CD4-positive, alpha-beta T cell treated with Interleukin-6 at 100 ng/mL for 8 hours (primary cell): ENCODE measurements around the gene LHFPL6.

ENCODE experiments used
- DNase-seq: peaks from one replicate; pipeline ENCODE4 v3.0.0-alpha.2; 2020; ENCODE audit warnings: mixed read lengths, low spot score

LHFPL6 gene

DNA sequence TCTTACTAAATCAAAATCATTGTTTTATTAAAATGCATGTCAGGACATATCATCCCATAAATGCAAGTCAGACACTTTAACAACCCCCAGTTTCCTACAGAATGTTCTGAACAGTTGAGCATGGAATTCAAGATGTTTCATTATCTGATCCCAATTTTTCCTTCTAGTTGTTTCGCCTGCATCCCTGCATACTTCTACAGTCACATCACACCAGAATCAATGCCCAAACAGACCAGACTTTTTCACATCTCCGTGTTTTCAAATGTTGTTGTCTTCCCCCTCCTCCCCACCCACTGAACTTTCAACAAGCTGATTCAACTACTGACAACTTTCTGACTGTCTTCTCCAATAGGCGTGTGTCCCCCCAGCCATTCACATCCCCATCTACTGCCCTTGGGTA is 48.6 kb downstream of the LHFPL6 start:
- no peak for DNase-seq

DNA sequence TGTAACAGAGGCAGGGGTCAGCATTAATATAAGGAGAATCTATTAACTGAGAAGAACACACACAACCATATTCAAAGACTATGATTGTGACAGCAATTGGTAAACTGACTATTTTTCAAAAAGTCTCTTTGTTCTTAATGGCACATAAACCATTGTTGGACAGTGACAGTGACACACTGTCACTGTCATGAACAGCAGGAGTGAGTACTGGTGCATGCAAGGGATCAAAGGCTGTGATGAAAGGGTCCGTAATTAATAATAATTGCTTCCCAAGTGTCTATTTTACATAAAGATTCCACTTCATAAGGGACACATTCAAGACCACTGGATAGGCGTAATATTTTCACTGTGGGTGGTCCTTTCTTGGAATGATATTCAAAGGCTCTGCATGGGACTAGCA is 50.7 kb downstream of the LHFPL6 start:
- no peak for DNase-seq

DNA sequence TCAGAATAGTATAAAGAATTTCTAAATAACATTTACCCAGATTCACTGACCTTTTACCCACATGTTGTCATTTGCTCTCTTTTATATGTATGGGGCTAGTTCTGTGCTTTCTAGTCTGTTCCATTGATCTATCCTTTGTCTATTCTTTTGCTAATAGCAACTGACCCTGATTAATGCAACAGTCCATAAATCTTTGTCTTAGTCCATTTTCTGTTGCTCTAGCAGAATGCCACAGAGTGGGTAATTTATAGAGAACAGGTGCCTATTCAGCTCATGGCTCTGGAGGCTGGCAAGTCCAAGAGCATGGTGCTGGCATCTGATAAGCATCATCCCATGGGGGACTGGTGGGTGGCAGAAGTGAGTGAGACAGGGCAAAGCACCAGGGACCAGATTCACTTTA is 52.1 kb downstream of the LHFPL6 start:
- DNase-seq: no peak

DNA sequence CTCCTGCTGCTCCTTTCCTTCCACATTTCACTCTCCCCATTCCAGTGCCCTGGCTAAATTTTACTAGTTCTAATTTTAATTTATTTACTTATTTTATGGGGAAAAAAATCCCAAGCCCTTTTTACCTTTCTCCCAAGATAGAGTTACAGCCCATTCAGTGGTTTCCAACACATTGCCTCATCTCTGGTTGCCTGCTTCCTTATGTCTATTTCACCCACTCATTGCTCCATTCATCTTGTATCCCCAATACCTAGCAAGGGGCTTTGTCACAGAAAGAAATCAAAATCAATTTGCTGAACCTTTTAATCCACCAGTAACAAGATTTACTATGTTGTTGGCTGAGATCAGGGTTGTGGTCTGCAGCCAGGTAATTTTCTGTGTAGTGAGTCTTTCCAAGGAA is 55.9 kb downstream of the LHFPL6 start:
- DNase-seq: no peak

DNA sequence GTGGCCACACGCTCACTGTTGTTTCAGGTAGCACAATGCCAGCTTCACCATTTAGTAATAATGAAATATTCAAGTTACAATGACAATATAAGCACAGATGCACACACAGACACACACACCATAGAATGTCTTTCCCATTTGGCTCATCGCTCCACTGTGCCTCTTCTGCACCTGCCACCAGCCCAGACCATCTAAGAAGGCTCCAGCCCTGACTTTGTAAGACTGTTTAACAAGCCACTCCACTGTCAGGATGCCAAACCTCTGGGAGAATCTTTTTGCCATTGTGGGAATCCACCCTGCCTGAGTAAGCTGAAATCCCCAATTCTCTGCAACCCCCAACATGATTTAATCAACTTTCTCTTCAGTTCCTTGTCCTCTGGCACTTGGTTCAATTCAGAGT is 60.6 kb downstream of the LHFPL6 start:
- no peak for DNase-seq

- DNase-seq: no peak
These were observed 61.9 kb downstream of the LHFPL6 start for GRCh38 chr13:39540929-39541605.

DNA sequence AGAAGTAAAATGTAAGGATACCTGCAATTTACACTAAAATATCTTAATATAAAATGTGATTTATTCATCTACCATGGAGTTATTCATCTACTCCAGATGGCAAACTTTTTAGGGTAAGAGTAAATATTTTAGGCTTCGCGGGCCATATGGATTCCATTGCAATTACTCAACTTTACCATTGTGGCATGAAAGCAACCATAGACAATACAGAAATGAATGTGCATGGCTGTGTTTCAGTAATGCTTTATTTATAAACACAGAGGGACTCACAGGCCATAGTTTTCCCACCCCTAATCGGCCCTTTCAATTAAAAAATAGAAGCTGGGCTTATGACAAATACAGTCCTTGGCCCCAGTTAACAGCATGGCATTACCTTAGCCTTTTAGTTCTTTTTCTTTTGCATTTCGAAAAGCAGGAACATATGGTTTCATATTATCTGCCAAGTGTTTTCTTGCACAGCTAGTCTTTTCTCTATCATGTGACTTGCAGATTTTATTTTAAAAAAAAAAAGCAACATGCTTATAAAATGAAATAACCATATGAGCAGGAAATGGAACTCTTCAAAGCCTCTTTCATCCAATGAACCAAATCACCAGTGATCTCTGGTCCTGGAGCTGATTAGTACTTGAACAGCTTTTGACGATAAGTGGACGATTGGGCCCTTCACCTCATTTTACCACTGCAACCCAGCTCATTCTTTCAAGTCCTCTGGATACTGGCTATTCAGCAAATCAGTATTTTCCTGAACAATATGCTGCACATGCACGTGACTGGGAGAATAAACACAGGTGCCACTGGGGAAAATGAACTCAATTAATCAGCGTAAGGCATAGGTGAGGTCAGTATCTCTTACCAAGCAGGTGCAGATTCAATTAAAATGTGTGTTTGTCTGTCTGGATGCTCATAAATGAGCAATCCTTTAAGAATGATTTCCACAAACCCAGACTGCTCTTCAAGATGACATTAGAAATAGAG is 63.9 kb downstream of the LHFPL6 start:
- DNase-seq: no peak

GRCh38 chr13:39536906-39537305 is 66.1 kb downstream of the LHFPL6 start:
- DNase-seq: no peak

DNA sequence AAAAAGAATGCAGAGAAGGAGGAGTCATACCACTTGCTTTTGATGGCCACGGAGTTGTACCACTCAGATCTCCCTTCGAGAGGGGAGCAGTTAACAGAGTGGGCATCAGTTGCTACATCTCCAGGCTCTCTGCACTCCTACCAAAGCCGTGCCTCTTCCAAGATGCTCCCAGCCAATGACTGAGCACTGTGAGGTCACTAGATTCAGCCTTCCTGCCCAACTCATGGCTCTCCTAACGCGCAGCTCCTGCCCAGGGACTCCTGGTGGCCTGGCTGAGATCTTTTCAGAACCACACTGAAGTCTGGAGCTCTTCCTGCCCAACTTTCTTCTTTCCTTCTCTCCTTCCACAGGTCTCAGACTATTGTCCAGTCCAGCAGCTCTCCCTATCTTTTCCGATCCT is 66.7 kb downstream of the LHFPL6 start:
- DNase-seq: no peak

- DNase-seq: no peak
These were observed 69.3 kb downstream of the LHFPL6 start for GRCh38 chr13:39533651-39534150.

DNA sequence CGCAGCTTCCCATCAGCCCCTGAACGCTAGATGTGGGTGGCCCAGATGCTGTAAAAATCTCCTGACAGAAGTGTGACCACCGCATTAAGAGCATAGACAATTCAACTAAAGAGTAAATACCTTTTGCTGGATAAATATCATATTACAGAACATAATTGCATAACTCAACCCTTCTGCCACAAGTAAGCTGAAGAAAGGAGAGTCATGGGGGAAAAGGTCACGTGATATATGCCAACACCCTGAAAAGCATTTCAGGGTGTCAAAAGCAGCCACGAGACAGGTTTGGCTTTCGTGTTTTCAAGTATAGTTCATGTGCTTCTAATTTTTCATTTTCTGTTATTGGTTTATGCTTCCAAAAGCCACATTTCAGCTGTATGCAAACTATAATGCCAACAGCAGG is 71.3 kb downstream of the LHFPL6 start:
- DNase-seq: no peak

DNA sequence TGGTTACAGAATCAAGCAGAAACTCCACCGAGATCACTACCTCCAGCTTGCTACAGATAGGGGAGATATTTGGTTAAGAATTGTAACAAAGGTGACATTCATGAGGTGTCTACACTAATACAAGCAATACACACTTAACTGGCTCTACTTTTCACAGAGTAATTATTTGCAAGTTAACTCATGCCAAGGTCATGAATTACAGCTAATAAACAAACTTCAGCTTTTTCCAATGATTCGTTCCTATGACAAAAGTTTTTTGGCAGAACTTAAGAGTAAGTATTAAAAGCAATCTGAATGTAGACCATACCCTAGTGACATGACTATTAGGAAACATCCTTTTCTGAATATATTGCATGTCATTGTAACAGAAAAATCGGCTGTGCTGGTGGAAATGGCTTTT is 72.1 kb downstream of the LHFPL6 start:
- no peak for DNase-seq

DNA sequence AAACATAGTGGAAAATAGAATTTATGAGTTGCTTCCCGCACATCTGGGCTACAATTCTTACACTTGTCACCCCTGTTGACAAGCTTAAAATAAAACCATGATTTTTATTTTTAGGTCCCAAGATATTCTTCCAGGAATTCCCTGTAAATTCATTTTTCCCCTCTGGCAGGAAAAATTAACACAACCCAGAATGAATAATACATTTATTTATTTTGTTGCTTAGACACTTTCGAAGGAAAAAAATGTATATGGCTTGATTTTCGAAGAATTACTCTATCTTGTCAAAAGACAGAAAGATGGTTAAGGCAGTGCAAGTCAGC is 74.4 kb downstream of the LHFPL6 start:
- DNase-seq: no peak

DNA sequence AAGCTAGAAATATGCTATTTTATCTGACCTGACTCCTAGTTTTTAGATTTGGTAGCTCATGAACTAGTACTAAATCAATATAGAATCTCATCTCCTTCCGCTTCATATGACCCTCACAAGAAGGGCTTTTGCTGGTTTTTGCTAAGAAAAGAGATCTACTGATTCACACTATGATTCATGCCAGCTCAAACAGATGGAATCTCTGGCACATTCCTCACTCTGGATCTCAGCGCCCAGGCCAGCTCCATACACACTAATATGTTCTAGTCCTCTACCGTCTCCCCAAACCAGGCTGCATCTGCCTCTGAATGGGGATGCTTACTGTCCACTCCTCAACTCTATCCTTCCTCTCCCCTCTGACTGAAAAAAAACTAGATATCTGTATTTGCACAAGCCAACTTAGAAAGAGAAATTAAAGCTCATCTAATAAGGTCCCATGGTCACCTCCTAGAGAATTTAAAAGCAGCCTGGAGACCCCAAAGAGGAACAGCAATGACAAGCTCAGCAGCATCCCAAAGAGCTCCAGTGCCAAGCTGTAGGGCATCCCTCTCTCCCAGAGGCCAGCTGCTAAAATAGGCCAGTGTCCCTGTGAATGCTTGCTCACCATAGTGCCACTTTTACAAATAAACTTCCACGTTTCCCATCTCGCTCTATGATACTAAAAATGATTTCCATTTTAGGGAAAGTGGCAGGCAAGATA is 74.9 kb downstream of the LHFPL6 start:
- no peak for DNase-seq

- DNase-seq: no peak
These were observed 75.7 kb downstream of the LHFPL6 start for GRCh38 chr13:39527301-39527700.

DNA sequence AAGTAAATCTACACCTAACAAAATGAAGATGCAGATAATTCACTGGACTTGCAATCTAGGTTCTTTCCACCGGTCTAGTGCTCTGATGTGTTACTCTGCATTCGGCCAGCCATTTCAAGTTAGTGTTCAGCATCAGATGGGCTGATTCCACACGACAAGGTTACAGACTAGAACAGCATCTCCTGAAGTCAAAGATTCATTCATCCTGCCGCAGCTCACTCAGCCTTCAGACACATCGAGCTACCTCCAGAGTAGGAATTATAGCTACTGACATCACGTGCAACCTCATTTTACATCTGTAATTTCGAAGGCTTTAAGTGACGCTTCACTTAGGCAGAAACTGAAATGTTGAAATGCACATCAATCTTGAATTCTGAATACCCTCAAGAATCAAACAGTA is 76.5 kb downstream of the LHFPL6 start:
- DNase-seq: no peak

- no peak for DNase-seq
These were observed 77.5 kb downstream of the LHFPL6 start for GRCh38 chr13:39525506-39525905.

- no peak for DNase-seq
These were observed 78.2 kb downstream of the LHFPL6 start for GRCh38 chr13:39524795-39525194.

GRCh38 chr13:39522329-39522728 is 80.7 kb downstream of the LHFPL6 start:
- DNase-seq: no peak

DNA sequence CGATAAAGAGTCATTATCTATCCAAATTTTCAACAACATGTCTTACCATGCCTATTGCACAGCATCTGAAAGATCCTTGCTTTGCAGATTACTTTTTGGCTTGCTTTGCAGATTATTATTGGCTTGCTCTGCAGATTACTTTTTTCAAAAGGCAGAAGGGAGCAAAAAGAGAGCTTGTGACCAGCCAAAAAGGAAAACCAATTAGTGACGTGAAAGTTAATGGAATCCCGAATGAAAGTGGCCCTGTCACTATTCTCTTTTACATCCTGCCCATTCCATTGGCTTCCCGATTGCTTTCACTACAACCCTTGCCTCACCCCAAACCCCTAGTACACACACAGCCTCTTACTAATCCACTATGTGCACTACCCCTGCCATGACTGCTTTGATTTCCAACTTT is 81.3 kb downstream of the LHFPL6 start:
- DNase-seq: no peak

DNA sequence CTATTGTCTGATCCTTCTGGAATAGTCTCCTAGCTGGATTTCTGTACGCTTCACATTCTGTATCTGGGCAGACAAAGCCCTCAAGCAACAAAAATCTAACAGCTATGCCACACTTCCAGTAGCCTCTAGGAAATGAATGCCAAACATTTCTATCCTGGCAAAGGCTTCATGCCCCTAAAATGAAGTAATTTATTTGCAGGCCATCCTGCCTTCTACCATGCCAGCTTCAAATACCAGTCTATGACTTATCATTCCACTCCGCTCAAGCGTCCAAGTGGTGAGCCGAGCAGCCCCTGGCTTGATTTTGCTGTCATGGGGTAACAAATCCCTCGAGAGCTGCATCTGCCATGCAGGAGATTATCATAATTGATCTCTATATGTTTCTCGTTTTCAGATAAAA is 86.9 kb downstream of the LHFPL6 start:
- DNase-seq: no peak

DNA sequence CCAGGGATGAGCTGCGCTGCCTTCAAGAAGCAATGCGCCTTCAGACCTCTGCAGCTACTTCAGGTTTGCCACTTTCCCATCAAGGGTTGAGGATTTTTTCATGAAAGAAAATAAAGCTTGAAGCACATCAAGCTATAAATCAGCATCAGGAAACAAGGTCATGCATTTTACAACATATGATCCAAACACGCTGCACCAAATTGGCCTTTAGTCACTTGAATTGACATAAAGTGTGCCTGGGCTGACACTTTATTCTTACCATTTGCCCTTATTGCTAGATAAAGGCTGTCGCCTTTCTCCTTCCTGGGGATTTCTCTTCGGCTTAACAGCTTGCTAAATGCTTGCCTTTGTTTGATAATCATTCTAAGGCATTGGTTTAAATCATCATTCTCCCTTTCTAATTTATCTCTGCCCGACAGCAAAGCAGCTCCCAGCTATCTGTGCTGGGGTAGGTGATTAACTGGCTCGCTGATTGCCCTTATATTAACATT is 87.7 kb downstream of the LHFPL6 start:
- no peak for DNase-seq

DNA sequence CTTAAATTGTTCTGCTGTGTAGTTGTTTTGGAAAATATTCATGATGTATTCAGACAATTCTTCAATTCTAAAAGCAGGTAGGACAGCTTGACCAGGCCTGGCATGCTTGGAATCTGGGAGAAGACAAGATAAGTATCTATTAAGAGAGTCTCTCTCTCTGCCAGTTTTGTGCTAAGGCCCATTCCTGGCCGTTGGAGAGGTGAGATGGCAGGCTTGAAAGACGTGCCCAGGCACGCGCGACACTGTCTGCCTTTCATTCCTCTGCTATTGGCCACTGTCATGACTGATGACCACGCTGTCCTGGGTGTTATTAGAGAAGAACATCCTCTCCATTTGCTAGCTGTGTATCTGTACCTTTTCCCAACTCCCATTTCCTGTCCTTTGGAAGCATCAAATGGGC is 90.3 kb downstream of the LHFPL6 start:
- DNase-seq: no peak
